Hippocampal formation (tissue), 2 donors: ENCODE data around the gene NUDT8.
"Not testable (repeated sequence)": the region's sequence is repeated elsewhere in the genome, so short reads cannot be mapped to it uniquely, and the experiment has no call there.

Experiments
- DNase-seq, 2 donors: peaks; one replicate each; lab custom pipeline; 2025; lab: John Stamatoyannopoulos, UW

The NUDT8 gene

GRCh38 chr11:67628710-67629385 lies 889 bp downstream of the NUDT8 start:
- no peak for DNase-seq

GRCh38 chr11:67627812-67628624 lies 1.7 kb downstream of the NUDT8 start:
- DNase-seq = no peak

GRCh38 chr11:67627441-67627811 lies 2.3 kb downstream of the NUDT8 start:
- no peak for DNase-seq

- no peak for DNase-seq
Measured at GRCh38 chr11:67626970-67627369, 2.8 kb downstream of the NUDT8 start.

GRCh38 chr11:67626131-67626833 lies 3.5 kb downstream of the NUDT8 start:
- not testable (repeated sequence) for DNase-seq

GRCh38 chr11:67623795-67624194 lies 5.9 kb downstream of the NUDT8 start:
- DNase-seq = not testable (repeated sequence)

- DNase-seq = not testable (repeated sequence)
Measured at GRCh38 chr11:67622905-67623304, 6.8 kb downstream of the NUDT8 start.

GRCh38 chr11:67621928-67622327 lies 7.8 kb downstream of the NUDT8 start:
- not testable (repeated sequence) for DNase-seq

- not testable (repeated sequence) for DNase-seq
Measured at GRCh38 chr11:67620621-67621020, 9.1 kb downstream of the NUDT8 start.

- DNase-seq = not testable (repeated sequence)
Measured at GRCh38 chr11:67619683-67620618, 9.8 kb downstream of the NUDT8 start.

- DNase-seq = not testable (repeated sequence)
Measured at GRCh38 chr11:67618901-67619659, 10.7 kb downstream of the NUDT8 start.

- no peak for DNase-seq
Measured at GRCh38 chr11:67617243-67617953, 12.3 kb downstream of the NUDT8 start.

- DNase-seq = no peak
Measured at GRCh38 chr11:67616431-67617242, 13.1 kb downstream of the NUDT8 start.

GRCh38 chr11:67615728-67616430 lies 13.9 kb downstream of the NUDT8 start:
- no peak for DNase-seq

GRCh38 chr11:67614730-67615714 lies 14.7 kb downstream of the NUDT8 start:
- DNase-seq = no peak

- DNase-seq = no peak
Measured at GRCh38 chr11:67613960-67614715, 15.6 kb downstream of the NUDT8 start.
